ENCODE measurements around the gene DHTKD1.
"Not testable (repeated sequence)": the region's sequence is repeated elsewhere in the genome, so short reads cannot be mapped to it uniquely, and the experiment has no call there.

Gene DHTKD1

GRCh38 chr10:12056748-12057147 is 12.0 kb upstream of the DHTKD1 start:
- no peak overlapping the region for H3K4me3 ChIP-seq (ENCODE audit: low read length)
- no peak for DNase-seq (ENCODE audit: low read depth, low spot score)

- no peak for DNase-seq (ENCODE audit: low read depth, low spot score)
These were observed 7.6 kb upstream of the DHTKD1 start for GRCh38 chr10:12061124-12061523.

GRCh38 chr10:12062754-12063482 is 5.8 kb upstream of the DHTKD1 start:
- no peak overlapping the region for H3K4me3 ChIP-seq (ENCODE audit: low read length)
- no peak for DNase-seq (ENCODE audit: low read depth, low spot score)

More at GRCh38 chr10:12061124-12061523, 7.6 kb upstream of the DHTKD1 start:
- H3K4me3 ChIP-seq (ENCODE audit: low read length) = no peak overlapping the region

GRCh38 chr10:12063483-12063818 is 5.3 kb upstream of the DHTKD1 start:
- no peak overlapping the region for H3K4me3 ChIP-seq (ENCODE audit: low read length)
- no peak for DNase-seq (ENCODE audit: low read depth, low spot score)

- no peak for DNase-seq (ENCODE audit: low read depth, low spot score)
- H3K4me3 ChIP-seq (ENCODE audit: low read length) = no peak overlapping the region
These were observed 1.4 kb upstream of the DHTKD1 start for GRCh38 chr10:12067336-12067735.

GRCh38 chr10:12071441-12071840 is 2.7 kb downstream of the DHTKD1 start:
- DNase-seq (ENCODE audit: low read depth, low spot score); H3K4me3 ChIP-seq (ENCODE audit: low read length): not testable (repeated sequence)

- no peak for DNase-seq (ENCODE audit: low read depth, low spot score)
- no peak overlapping the region for H3K4me3 ChIP-seq (ENCODE audit: low read length)
These were observed 4.8 kb downstream of the DHTKD1 start for GRCh38 chr10:12073526-12073925.

- no peak for DNase-seq (ENCODE audit: low read depth, low spot score)
- H3K4me3 ChIP-seq (ENCODE audit: low read length) = no peak overlapping the region
These were observed 8.9 kb downstream of the DHTKD1 start for GRCh38 chr10:12077580-12078180.

GRCh38 chr10:12081470-12081869 is 12.7 kb downstream of the DHTKD1 start:
- no peak for DNase-seq (ENCODE audit: low read depth, low spot score)
- H3K4me3 ChIP-seq (ENCODE audit: low read length) = no peak overlapping the region

GRCh38 chr10:12081879-12082557 is 13.3 kb downstream of the DHTKD1 start:
- no peak for DNase-seq (ENCODE audit: low read depth, low spot score)
- no peak overlapping the region for H3K4me3 ChIP-seq (ENCODE audit: low read length)

GRCh38 chr10:12088919-12089318 is 20.2 kb downstream of the DHTKD1 start:
- DNase-seq (ENCODE audit: low read depth, low spot score) = no peak
- H3K4me3 ChIP-seq (ENCODE audit: low read length) = no peak overlapping the region

- DNase-seq (ENCODE audit: low read depth, low spot score) = no peak
These were observed 22.7 kb downstream of the DHTKD1 start for GRCh38 chr10:12091421-12091820.

GRCh38 chr10:12097361-12097760 is 28.6 kb downstream of the DHTKD1 start:
- DNase-seq (ENCODE audit: low read depth, low spot score) = not testable (repeated sequence)

More at GRCh38 chr10:12091421-12091820, 22.7 kb downstream of the DHTKD1 start:
- no peak overlapping the region for H3K4me3 ChIP-seq (ENCODE audit: low read length)

GRCh38 chr10:12097791-12098190 is 29.0 kb downstream of the DHTKD1 start:
- DNase-seq (ENCODE audit: low read depth, low spot score) = no peak
- H3K4me3 ChIP-seq (ENCODE audit: low read length) = no peak overlapping the region

More at GRCh38 chr10:12097361-12097760, 28.6 kb downstream of the DHTKD1 start:
- H3K4me3 ChIP-seq (ENCODE audit: low read length) = not testable (repeated sequence)

GRCh38 chr10:12098966-12099365 is 30.2 kb downstream of the DHTKD1 start:
- no peak for DNase-seq (ENCODE audit: low read depth, low spot score)
- H3K4me3 ChIP-seq (ENCODE audit: low read length) = no peak overlapping the region

- H3K4me3 ChIP-seq (ENCODE audit: low read length) = no peak overlapping the region
- no peak for DNase-seq (ENCODE audit: low read depth, low spot score)
These were observed 35.0 kb downstream of the DHTKD1 start for GRCh38 chr10:12103802-12104201.

GRCh38 chr10:12107781-12108180 is 39.0 kb downstream of the DHTKD1 start:
- H3K4me3 ChIP-seq (ENCODE audit: low read length) = no peak overlapping the region
- no peak for DNase-seq (ENCODE audit: low read depth, low spot score)

- H3K4me3 ChIP-seq (ENCODE audit: low read length) = no peak overlapping the region
- DNase-seq (ENCODE audit: low read depth, low spot score) = no peak
These were observed 40.5 kb downstream of the DHTKD1 start for GRCh38 chr10:12109286-12109685.

GRCh38 chr10:12111528-12111927 is 42.8 kb downstream of the DHTKD1 start:
- no peak for DNase-seq (ENCODE audit: low read depth, low spot score)
- no peak overlapping the region for H3K4me3 ChIP-seq (ENCODE audit: low read length)

GRCh38 chr10:12113627-12114026 is 44.9 kb downstream of the DHTKD1 start:
- no peak for DNase-seq (ENCODE audit: low read depth, low spot score)
- no peak overlapping the region for H3K4me3 ChIP-seq (ENCODE audit: low read length)

All from Jurkat, Clone E6-1 (cell line).